RWPE2 (cell line): ENCODE data around the gene ZNF550.

Experiments
- ATAC-seq: fragments of 200-7000 bp; cut with Tn5 transposase; 3 replicates; pipeline ENCODE4 v1.9.1; 2021; ENCODE audit warnings: low read depth
- DNase-seq: peaks from one replicate; pipeline ENCODE4 v3.0.0-alpha.2; 2020; ENCODE audit warnings: low spot score
- H3K27ac ChIP-seq: fragments of 450-650 bp; 2 replicates; pipeline ENCODE4 v1.5.1; 2017; ENCODE audit warnings: mild to moderate bottlenecking; ENCODE audit not compliant: poor library complexity, severe bottlenecking
- H3K27me3 ChIP-seq: fragments of 250-450 bp; sonication (Bioruptor Pico); 2 replicates; pipeline ENCODE4 v1.5.1; 2021; ENCODE audit warnings: mild to moderate bottlenecking, moderate library complexity; ENCODE audit not compliant: insufficient read depth, poor library complexity, severe bottlenecking
- H3K36me3 ChIP-seq: fragments of 250-450 bp; sonication (Bioruptor Pico); 2 replicates; pipeline ENCODE4 v1.5.1; 2020; ENCODE audit warnings: low read depth, mild to moderate bottlenecking, moderate library complexity
- H3K4me1 ChIP-seq: fragments of 250-450 bp; sonication (Bioruptor Pico); 2 replicates; pipeline ENCODE4 v1.5.1; 2021; ENCODE audit warnings: mild to moderate bottlenecking, moderate library complexity; ENCODE audit not compliant: insufficient read depth, poor library complexity, severe bottlenecking
- H3K4me3 ChIP-seq: fragments of 250-450 bp; sonication (Bioruptor Pico); 2 replicates; pipeline ENCODE4 v1.5.1; 2021; ENCODE audit warnings: mild to moderate bottlenecking, moderate library complexity; ENCODE audit not compliant: severe bottlenecking
- H3K9me3 ChIP-seq: fragments of 250-450 bp; sonication (Bioruptor Pico); 2 replicates; pipeline ENCODE4 v1.5.1; 2021; ENCODE audit warnings: mild to moderate bottlenecking, moderate library complexity; ENCODE audit not compliant: severe bottlenecking
- TF ChIP-seq, protein P1 (sequence below): fragments of 450-650 bp; IDR thresholded peaks from one replicate; pipeline ENCODE4 v1.5.1; 2017; ENCODE audit warnings: mild to moderate bottlenecking, moderate library complexity; ENCODE audit not compliant: poor library complexity, severe bottlenecking

Gene ZNF550

DNA sequence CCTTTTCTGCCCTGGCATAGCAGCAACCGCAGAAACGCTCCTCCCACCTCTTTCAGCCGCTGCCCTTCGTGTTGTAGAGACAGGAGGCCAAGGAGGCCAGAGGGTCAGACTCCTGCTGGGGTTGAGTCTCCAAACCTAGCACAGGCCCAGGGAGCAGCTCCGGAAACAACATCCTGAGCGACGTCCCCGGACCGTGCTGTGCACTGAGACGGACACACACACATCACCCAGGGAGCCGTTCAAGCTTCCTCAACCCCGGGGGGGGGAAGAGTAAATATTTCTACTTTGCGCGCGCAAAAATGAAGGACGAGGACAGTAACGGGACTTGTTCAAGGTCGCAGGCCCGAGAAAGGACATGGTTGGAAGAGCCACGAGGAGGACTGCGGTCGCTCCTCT is 657 bp downstream of the ZNF550 start:
- H3K27ac ChIP-seq: peak overlapping the region; percentile 55
- DNase-seq: no peak
- no peaks in the 10 kb centered on the region for H3K27me3 ChIP-seq

DNA sequence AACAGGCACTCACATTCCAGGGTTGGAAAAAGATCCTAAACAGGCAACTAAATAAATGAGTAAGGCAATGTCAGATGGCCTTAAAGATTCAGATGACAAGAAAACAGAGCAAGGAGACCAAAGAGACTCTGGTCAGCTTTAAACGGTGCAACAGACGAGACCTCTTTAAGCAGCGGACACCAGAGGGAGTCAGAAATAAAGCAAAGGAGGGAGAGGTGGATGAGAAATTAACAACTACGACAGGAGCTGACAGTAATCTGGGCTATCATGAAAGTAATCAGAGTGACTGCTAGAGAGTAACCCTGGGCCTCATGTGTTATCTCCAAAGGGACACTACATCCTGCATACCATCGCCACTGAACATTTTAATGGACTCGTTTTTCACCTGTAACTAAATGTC is 1.1 kb downstream of the ZNF550 start:
- Histone ChIP-seq H3K4me3 (peak overlapping the region; percentile 70), H3K27me3 (no peaks in the 10 kb centered on the region), H3K36me3 (peaks cover 26% of the 10 kb centered on the region), H3K9me3 (no peaks in the 10 kb centered on the region), H3K27ac (no peak overlapping the region), H3K4me1 (peaks cover 4% of the 10 kb centered on the region)
- TF ChIP-seq, protein P1, sequence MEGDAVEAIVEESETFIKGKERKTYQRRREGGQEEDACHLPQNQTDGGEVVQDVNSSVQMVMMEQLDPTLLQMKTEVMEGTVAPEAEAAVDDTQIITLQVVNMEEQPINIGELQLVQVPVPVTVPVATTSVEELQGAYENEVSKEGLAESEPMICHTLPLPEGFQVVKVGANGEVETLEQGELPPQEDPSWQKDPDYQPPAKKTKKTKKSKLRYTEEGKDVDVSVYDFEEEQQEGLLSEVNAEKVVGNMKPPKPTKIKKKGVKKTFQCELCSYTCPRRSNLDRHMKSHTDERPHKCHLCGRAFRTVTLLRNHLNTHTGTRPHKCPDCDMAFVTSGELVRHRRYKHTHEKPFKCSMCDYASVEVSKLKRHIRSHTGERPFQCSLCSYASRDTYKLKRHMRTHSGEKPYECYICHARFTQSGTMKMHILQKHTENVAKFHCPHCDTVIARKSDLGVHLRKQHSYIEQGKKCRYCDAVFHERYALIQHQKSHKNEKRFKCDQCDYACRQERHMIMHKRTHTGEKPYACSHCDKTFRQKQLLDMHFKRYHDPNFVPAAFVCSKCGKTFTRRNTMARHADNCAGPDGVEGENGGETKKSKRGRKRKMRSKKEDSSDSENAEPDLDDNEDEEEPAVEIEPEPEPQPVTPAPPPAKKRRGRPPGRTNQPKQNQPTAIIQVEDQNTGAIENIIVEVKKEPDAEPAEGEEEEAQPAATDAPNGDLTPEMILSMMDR: no peak
- DNase-seq (no peak), ATAC-seq (no peak)

More for the DNA sequence above, 657 bp downstream of the ZNF550 start:
- H3K4me3 ChIP-seq: peak overlapping the region; percentile 70
- H3K4me1 ChIP-seq: peaks cover 4% of the 10 kb centered on the region
- TF ChIP-seq, protein P1: no peak
- ATAC-seq: peak; percentile 37
- no peaks in the 10 kb centered on the region for H3K9me3 ChIP-seq
- peaks cover 23% of the 10 kb centered on the region for H3K36me3 ChIP-seq

DNA sequence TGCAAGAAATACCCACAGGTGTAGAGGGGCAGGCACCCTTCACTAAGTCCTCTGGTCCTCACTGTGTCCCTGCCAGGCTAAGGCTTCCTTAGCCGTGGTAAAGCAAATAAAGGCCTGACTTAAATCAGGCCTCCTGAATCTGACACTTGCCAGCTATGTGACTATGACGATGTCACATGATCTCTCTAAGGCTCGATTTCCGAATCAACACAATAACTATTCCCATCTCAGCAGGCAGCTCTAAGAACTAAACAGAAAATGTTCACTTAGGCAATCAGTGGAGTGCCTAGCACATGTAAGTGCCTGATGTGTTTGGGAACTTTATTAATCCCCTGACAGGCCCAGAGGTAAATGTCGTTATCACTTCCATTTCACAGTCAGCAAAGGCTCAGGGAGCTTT is 2.0 kb downstream of the ZNF550 start:
- DNase-seq: no peak
- Histone ChIP-seq H3K4me3 (no peak overlapping the region), H3K36me3 (peaks cover 33% of the 10 kb centered on the region), H3K27me3 (no peaks in the 10 kb centered on the region), H3K9me3 (no peaks in the 10 kb centered on the region), H3K27ac (no peak overlapping the region), H3K4me1 (peaks cover 4% of the 10 kb centered on the region)
- no peak for ATAC-seq
- TF ChIP-seq, protein P1: no peak

DNA sequence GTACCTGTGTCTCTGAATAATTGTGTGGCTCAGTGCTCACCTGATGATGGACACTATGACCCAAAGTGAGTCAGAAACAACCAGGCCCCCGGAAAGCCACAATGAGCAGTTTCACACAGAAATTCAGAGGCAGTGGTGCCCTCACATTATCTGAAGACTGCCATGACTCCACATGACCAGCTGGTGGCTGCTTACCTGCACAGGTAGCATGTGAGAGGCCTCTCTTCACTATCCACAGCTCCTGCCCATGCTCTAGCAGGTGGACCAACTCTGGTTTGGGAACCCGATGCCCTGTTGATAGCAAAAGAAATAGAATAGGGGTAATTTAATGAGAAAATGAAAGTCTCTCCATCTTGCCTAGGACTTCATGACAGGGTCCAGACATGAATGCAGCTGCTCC is 7.2 kb downstream of the ZNF550 start:
- H3K4me3 ChIP-seq: no peak overlapping the region
- peaks cover 85% of the 10 kb centered on the region for H3K36me3 ChIP-seq

DNA sequence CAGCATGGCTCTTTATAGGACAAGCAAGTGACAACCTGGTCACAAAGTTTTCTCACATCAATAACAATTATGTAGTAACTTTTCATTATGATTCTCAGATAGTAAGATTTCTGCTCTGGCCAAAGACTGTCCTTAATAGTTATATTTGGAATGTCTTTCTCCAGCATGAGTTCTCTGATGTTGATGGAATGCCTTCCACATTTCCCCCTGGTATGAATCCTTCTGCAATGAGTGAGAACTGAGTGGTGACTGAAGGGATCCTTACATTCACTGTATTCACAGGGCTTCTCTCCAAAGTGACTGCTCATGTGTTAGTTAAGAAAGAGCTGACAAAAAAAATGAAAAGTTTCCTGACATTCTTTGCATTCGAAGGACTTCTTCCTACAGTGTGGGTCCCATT is 13.2 kb downstream of the ZNF550 start:
- DNase-seq (no peak), ATAC-seq (no peak)
- H3K4me3 ChIP-seq: no peak overlapping the region
- TF ChIP-seq, protein P1: no peak
- no peak overlapping the region for H3K27ac ChIP-seq
- H3K4me1 ChIP-seq: no peaks in the 10 kb centered on the region
- peaks cover 21% of the 10 kb centered on the region for H3K9me3 ChIP-seq
- H3K36me3 ChIP-seq: peaks cover 100% of the 10 kb centered on the region
- H3K27me3 ChIP-seq: no peaks in the 10 kb centered on the region

More for the DNA sequence above, 7.2 kb downstream of the ZNF550 start:
- no peaks in the 10 kb centered on the region for H3K4me1 ChIP-seq
- peaks cover 8% of the 10 kb centered on the region for H3K9me3 ChIP-seq
- no peak for DNase-seq
- ATAC-seq: no peak
- H3K27ac ChIP-seq: no peak overlapping the region
- H3K27me3 ChIP-seq: no peaks in the 10 kb centered on the region
- TF ChIP-seq, protein P1: no peak
